Measurements from ENCODE around the gene ALX4.

ALX4 gene

GRCh38 chr11:44351006-44351660, 41.2 kb upstream of the ALX4 start:
- DNase-seq (ENCODE audit: low spot score), result no peak
- no peak overlapping the region for H3K27ac ChIP-seq
- TF ChIP-seq CTCF (conservative IDR thresholded peaks at IDR 0.05; ENCODE audit: low read depth), result no peak
- CTCF ChIA-PET, result no interaction called here
- POLR2A ChIA-PET (ENCODE audit: low non-redundant PET), result no interaction called here

GRCh38 chr11:44349328-44349727, 39.4 kb upstream of the ALX4 start:
- no peak overlapping the region for H3K27ac ChIP-seq
- no peak for TF ChIP-seq CTCF (conservative IDR thresholded peaks at IDR 0.05; ENCODE audit: low read depth)
- DNase-seq (ENCODE audit: low spot score), result no peak
- ChIA-PET POLR2A (ENCODE audit: low non-redundant PET) (no interaction called here), CTCF (interaction anchor here (0.5 kb wide), 1 partner anchor 403 kb away, joined by 3 read pairs; no protein-coding TSS in a partner anchor)

- no peak for DNase-seq (ENCODE audit: low spot score)
- TF ChIP-seq CTCF (conservative IDR thresholded peaks at IDR 0.05; ENCODE audit: low read depth), result no peak
- CTCF ChIA-PET, result no interaction called here
- POLR2A ChIA-PET (ENCODE audit: low non-redundant PET), result no interaction called here
- no peak overlapping the region for H3K27ac ChIP-seq
These were observed 38.8 kb upstream of the ALX4 start for GRCh38 chr11:44348721-44349120.

GRCh38 chr11:44348114-44348513, 38.2 kb upstream of the ALX4 start:
- DNase-seq (ENCODE audit: low spot score), result no peak
- TF ChIP-seq CTCF (conservative IDR thresholded peaks at IDR 0.05; ENCODE audit: low read depth), result no peak
- ChIA-PET CTCF (interaction anchor here (1.0 kb wide), 1 partner anchor 62 kb away, joined by 3 read pairs; no protein-coding TSS in a partner anchor), POLR2A (ENCODE audit: low non-redundant PET) (no interaction called here)
- H3K27ac ChIP-seq, result no peak overlapping the region

- H3K27ac ChIP-seq, result no peak overlapping the region
- ChIA-PET POLR2A (ENCODE audit: low non-redundant PET) (no interaction called here), CTCF (interaction anchor here (1.0 kb wide), 1 partner anchor 61 kb away, joined by 3 read pairs; no protein-coding TSS in a partner anchor)
- TF ChIP-seq CTCF (conservative IDR thresholded peaks at IDR 0.05; ENCODE audit: low read depth), result no peak
- no peak for DNase-seq (ENCODE audit: low spot score)
These were observed 37.6 kb upstream of the ALX4 start for GRCh38 chr11:44347538-44347937.

GRCh38 chr11:44346983-44347382, 37.0 kb upstream of the ALX4 start:
- CTCF ChIA-PET, result no interaction called here
- POLR2A ChIA-PET (ENCODE audit: low non-redundant PET), result no interaction called here
- H3K27ac ChIP-seq, result no peak overlapping the region
- no peak for DNase-seq (ENCODE audit: low spot score)
- TF ChIP-seq CTCF (conservative IDR thresholded peaks at IDR 0.05; ENCODE audit: low read depth), result no peak

All from RWPE1 (cell line).